PC-3 (cell line): Measurements from ENCODE around the gene DPH7. TPM values are rescaled to one million over a fixed set of nuclear protein-coding genes. Genes with fewer than 3 reads are reported as not detected.
"Not testable (repeated sequence)": the region's sequence is repeated elsewhere in the genome, so short reads cannot be mapped to it uniquely, and the experiment has no call there.

ENCODE experiments used
- ATAC-seq: fragments of 200-7000 bp; cut with Tn5 transposase; 2 replicates; pipeline ENCODE4 v1.9.1; 2020; ENCODE audit warnings: mild to moderate bottlenecking, moderate library complexity
- Bru-seq: library from RNA; stranded (reverse); fragments of 400-500 nt; gene quantifications from one replicate; lab custom pipeline; 2021; lab: Mats Ljungman, UMichigan
- BruChase-seq, 2 experiments: library from RNA; stranded (reverse); fragments of 400-500 nt; gene quantifications; one replicate each; lab custom pipeline; 2021; lab: Mats Ljungman, UMichigan
- BruUV-seq: library from RNA; stranded (reverse); fragments of 400-500 nt; replicated peaks from 2 replicates; lab custom pipeline; 2021; lab: Mats Ljungman, UMichigan
- CTCF ChIA-PET: fragments of 300-600 bp; sonication (Branson Sonifier 250); formaldehyde crosslinking; loops from one replicate; lab custom pipeline; 2022; ENCODE audit warnings: antibody characterized with exemption; lab: Charles Lee
- POLR2A ChIA-PET: fragments of 300-600 bp; sonication (Branson Sonifier 250); formaldehyde crosslinking; loops from one replicate; lab custom pipeline; 2022; ENCODE audit warnings: antibody characterized with exemption; ENCODE audit not compliant: unreplicated experiment; lab: Charles Lee
- DNase-seq: peaks from one replicate; pipeline ENCODE4 v3.0.0-alpha.2; 2015
- H2AFZ ChIP-seq: fragments of 300-600 bp; sonication (generic); 2 replicates; pipeline ENCODE4 v1.6.0; 2016; ENCODE audit warnings: antibody characterized with exemption, low read length
- H3F3A ChIP-seq: fragments of 300-600 bp; sonication (generic); one replicate; pipeline ENCODE4 v1.6.0; 2017; ENCODE audit warnings: antibody characterized with exemption, low read length, control low read depth, mild to moderate bottlenecking; ENCODE audit not compliant: unreplicated experiment
- H3K27ac ChIP-seq: fragments of 300-600 bp; sonication (generic); 2 replicates; pipeline ENCODE4 v1.5.1; 2016; ENCODE audit warnings: mild to moderate bottlenecking, low read length
- H3K27me3 ChIP-seq: fragments of 300-600 bp; sonication (generic); 2 replicates; pipeline ENCODE4 v1.6.1; 2016; ENCODE audit warnings: low read length, mixed read lengths
- H3K36me3 ChIP-seq: fragments of 300-600 bp; sonication (generic); 2 replicates; pipeline ENCODE4 v1.6.1; 2016; ENCODE audit warnings: low read depth, mixed run types, low read length, mixed read lengths
- H3K4me1 ChIP-seq: fragments of 300-600 bp; sonication (generic); 2 replicates; pipeline ENCODE4 v1.5.1; 2016; ENCODE audit warnings: low read length; ENCODE audit not compliant: insufficient read depth
- H3K4me2 ChIP-seq: fragments of 300-600 bp; sonication (generic); 2 replicates; pipeline ENCODE4 v1.6.0; 2016; ENCODE audit warnings: low read length
- H3K4me3 ChIP-seq: fragments of 300-600 bp; sonication (generic); 2 replicates; pipeline ENCODE4 v1.5.1; 2016; ENCODE audit warnings: mild to moderate bottlenecking, low read length, mixed read lengths
- H3K79me2 ChIP-seq: fragments of 300-600 bp; sonication (generic); 2 replicates; pipeline ENCODE4 v1.6.1; 2017; ENCODE audit warnings: low read length, mixed read lengths
- H3K9ac ChIP-seq: fragments of 300-600 bp; sonication (generic); 2 replicates; pipeline ENCODE4 v1.6.0; 2016; ENCODE audit warnings: mild to moderate bottlenecking, low read length
- H3K9me2 ChIP-seq: fragments of 300-600 bp; sonication (generic); replicated peaks from 2 replicates; pipeline ENCODE4 v1.6.1; 2016; ENCODE audit warnings: mixed run types, low read length, mixed read lengths
- H3K9me3 ChIP-seq: fragments of 300-600 bp; sonication (generic); 2 replicates; pipeline ENCODE4 v1.6.1; 2016; ENCODE audit warnings: low read length, mixed read lengths
- H4K20me1 ChIP-seq: fragments of 300-600 bp; sonication (generic); 2 replicates; pipeline ENCODE4 v1.6.1; 2016; ENCODE audit warnings: low read length, mixed read lengths
- EZH2 ChIP-seq: fragments of 300-600 bp; sonication (generic); IDR thresholded peaks from one replicate; pipeline ENCODE4 v1.6.1; 2017; ENCODE audit warnings: antibody characterized with exemption, mild to moderate bottlenecking, low read length; ENCODE audit not compliant: unreplicated experiment
- EZH2phosphoT487 ChIP-seq: fragments of 300-600 bp; sonication (generic); IDR thresholded peaks from 2 replicates; pipeline ENCODE4 v1.6.1; 2018; ENCODE audit warnings: mild to moderate bottlenecking, antibody characterized with exemption, low read length, borderline replicate concordance
- intact Hi-C: fragments of 100-400 bp; cut with micrococcal nuclease; formaldehyde crosslinking; loops from 2 replicates; pipeline ENCODE4 v1.9.0; 2023
- long read RNA-seq: library from polyadenylated mRNA; unstranded; transcript quantifications from one replicate; pipeline ENCODE4 v2.0.0, GENCODE V29; 2021; ENCODE audit not compliant: unreplicated experiment
- total RNA-seq: library from RNA; depleted of rRNA; stranded (reverse); fragments of >200 nt; gene quantifications from 2 replicates; pipeline ENCODE4 v1.2.3, GENCODE V29; 2014; rRNA removed
- TF ChIP-seq, protein P1 (sequence below): fragments of 300-600 bp; sonication (generic); conservative IDR thresholded peaks from 2 replicates; pipeline ENCODE4 v1.5.1; 2017; ENCODE audit warnings: antibody characterized with exemption, low read depth, mild to moderate bottlenecking, low read length

DPH7 gene
- total RNA-seq (35.1 and 40.9 TPM in 2 replicates), Bru-seq, nascent RNA (percentile 65 among the genes with signal in this experiment), BruChase-seq, experiment 1, labeled RNA remaining after a 6-hour chase (percentile 79 among the genes with signal in this experiment), BruChase-seq, experiment 2, labeled RNA remaining after a 2-hour chase (percentile 80 among the genes with signal in this experiment)
- long read RNA-seq, transcript DPH7-201 (9 exons, 1,847 nt) = major isoform, 11 of 161 reads
- long read RNA-seq, partial matches to known transcripts = 5 of 161 reads
- long read RNA-seq, other reads (novel, unspliced or antisense) = 143 of 161 reads

- H3K9ac ChIP-seq = peak within 1 kb of the TSS; percentile 93
- TF ChIP-seq, protein P1, sequence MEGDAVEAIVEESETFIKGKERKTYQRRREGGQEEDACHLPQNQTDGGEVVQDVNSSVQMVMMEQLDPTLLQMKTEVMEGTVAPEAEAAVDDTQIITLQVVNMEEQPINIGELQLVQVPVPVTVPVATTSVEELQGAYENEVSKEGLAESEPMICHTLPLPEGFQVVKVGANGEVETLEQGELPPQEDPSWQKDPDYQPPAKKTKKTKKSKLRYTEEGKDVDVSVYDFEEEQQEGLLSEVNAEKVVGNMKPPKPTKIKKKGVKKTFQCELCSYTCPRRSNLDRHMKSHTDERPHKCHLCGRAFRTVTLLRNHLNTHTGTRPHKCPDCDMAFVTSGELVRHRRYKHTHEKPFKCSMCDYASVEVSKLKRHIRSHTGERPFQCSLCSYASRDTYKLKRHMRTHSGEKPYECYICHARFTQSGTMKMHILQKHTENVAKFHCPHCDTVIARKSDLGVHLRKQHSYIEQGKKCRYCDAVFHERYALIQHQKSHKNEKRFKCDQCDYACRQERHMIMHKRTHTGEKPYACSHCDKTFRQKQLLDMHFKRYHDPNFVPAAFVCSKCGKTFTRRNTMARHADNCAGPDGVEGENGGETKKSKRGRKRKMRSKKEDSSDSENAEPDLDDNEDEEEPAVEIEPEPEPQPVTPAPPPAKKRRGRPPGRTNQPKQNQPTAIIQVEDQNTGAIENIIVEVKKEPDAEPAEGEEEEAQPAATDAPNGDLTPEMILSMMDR = peak; percentile 75
- no peak for TF ChIP-seq EZH2phosphoT487
- DNase-seq (peak; percentile 91), ATAC-seq (peak; percentile 97)
- peak within 1 kb of the TSS; percentile 87 for H3K4me2 ChIP-seq
- peaks cover 38% of the 10 kb centered on the region for H3K79me2 ChIP-seq
- H3K36me3 ChIP-seq = peaks cover 19% of the 10 kb centered on the region; the same call in 1 of the 2 replicates
- intact Hi-C loops = no loop called here
- H2AFZ ChIP-seq = peak within 1 kb of the TSS; percentile 89
- BruUV-seq = no TSS peak
- peak within 1 kb of the TSS; percentile 94 for H3K4me3 ChIP-seq
- H3K27me3 ChIP-seq = no peaks in the 10 kb centered on the region
- no peaks in the 10 kb centered on the region for H3F3A ChIP-seq
- CTCF ChIA-PET = no interaction called here
- peaks cover 12% of the 10 kb centered on the region; the same call in 1 of the 2 replicates for H3K4me1 ChIP-seq
- POLR2A ChIA-PET = interaction anchor here (0.6 kb wide), 1 partner anchor 10 kb away, joined by 3 read pairs; no protein-coding TSS in a partner anchor
- H3K27ac ChIP-seq = peak within 1 kb of the TSS; percentile 61
- H3K9me3 ChIP-seq = no peaks in the 10 kb centered on the region
- H3K9me2 ChIP-seq = no peaks in the 10 kb centered on the region
- H4K20me1 ChIP-seq = 0 out of 2 replicates have a peak, but pooled peaks cover 5% of the 10 kb centered on the region
Measured at GRCh38 chr9:137578518-137579258, at the start of gene DPH7. Gene DPH7, minus strand, starts transcription at chr9:137578925. Its CDS starts 148 bp downstream, at chr9:137578777.

GRCh38 chr9:137627406-137627805 is 48.7 kb upstream of the DPH7 start:
- BruUV-seq, H2AFZ ChIP-seq, POLR2A ChIA-PET: not testable (repeated sequence)

GRCh38 chr9:137626464-137626863 is 47.7 kb upstream of the DPH7 start:
- Histone ChIP-seq H4K20me1 (peaks cover 13% of the 10 kb centered on the region; the same call in 1 of the 2 replicates), H3K9me2 (no peaks in the 10 kb centered on the region), H3K4me2 (no peak overlapping the region), H3K36me3 (no peaks in the 10 kb centered on the region), H3K4me3 (no peak overlapping the region), H3K27me3 (no peaks in the 10 kb centered on the region), H3K27ac (no peak overlapping the region), H3F3A (no peaks in the 10 kb centered on the region), H3K4me1 (peaks cover 5% of the 10 kb centered on the region), H3K9me3 (no peaks in the 10 kb centered on the region), H3K9ac (no peak overlapping the region), H3K79me2 (peaks cover 96% of the 10 kb centered on the region), H2AFZ (no peak overlapping the region)
- ChIA-PET POLR2A (no interaction called here), CTCF (no interaction called here)
- intact Hi-C loops = no loop called here
- ATAC-seq (no peak), DNase-seq (no peak)
- no TSS peak for BruUV-seq
- no peak for TF ChIP-seq EZH2
- TF ChIP-seq, protein P1 = no peak
- no peak for TF ChIP-seq EZH2phosphoT487

More at GRCh38 chr9:137627406-137627805, 48.7 kb upstream of the DPH7 start:
- H3K4me1 ChIP-seq, intact Hi-C loops, H3K27ac ChIP-seq, ATAC-seq, H3K36me3 ChIP-seq, H3K9me3 ChIP-seq, H3K4me2 ChIP-seq, H3K9me2 ChIP-seq, H3F3A ChIP-seq, H3K27me3 ChIP-seq, H3K9ac ChIP-seq, H3K4me3 ChIP-seq, DNase-seq, CTCF ChIA-PET: not testable (repeated sequence)
- peaks cover 19% of the 10 kb centered on the region; the same call in 1 of the 2 replicates for H4K20me1 ChIP-seq
- peaks cover 98% of the 10 kb centered on the region for H3K79me2 ChIP-seq

DNA sequence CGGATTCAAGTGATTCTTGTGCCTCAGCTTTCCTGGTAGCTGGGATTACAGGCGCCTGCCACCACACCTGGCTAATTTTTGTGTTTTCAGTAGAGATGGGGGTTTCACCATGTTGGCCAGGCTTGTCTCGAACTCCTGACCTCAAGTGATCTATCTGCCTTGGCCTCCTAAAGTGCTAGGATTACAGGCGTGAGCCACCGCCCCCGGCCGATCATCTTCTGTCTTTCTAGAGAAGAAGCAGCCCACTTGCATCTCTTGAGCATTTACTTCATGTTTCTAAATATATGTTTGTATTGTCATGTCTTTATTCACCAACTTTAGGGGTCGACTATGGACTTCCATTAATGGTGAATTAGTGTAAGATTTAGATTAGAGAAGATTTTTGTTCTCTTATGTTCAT is 43.5 kb upstream of the DPH7 start:
- ATAC-seq, POLR2A ChIA-PET, H3K36me3 ChIP-seq, intact Hi-C loops, H3K4me3 ChIP-seq, H3K9me2 ChIP-seq, H3K9ac ChIP-seq, CTCF ChIA-PET, BruUV-seq, H3K27me3 ChIP-seq, H2AFZ ChIP-seq, H3K4me2 ChIP-seq, H3F3A ChIP-seq, H3K27ac ChIP-seq, H3K9me3 ChIP-seq, H4K20me1 ChIP-seq, DNase-seq: not testable (repeated sequence)
- Histone ChIP-seq H3K79me2 (peaks cover 91% of the 10 kb centered on the region), H3K4me1 (peaks cover 17% of the 10 kb centered on the region)
